Lower lobe of right lung (tissue), 2 donors: ENCODE measurements around the gene KCNAB1. TPM values are rescaled to one million over a fixed set of nuclear protein-coding genes. Genes with fewer than 3 reads are reported as not detected.
A peak's percentile ranks its signal among the peaks of the same experiment; 100 is the strongest.

Source experiments
- ATAC-seq, 2 donors: fragments of 200-7000 bp; cut with Tn5 transposase; one replicate each; pipeline ENCODE4 v1.9.1; 2020 to 2022; ENCODE audit warnings: mild to moderate bottlenecking in 2 of 2, moderate library complexity in 2 of 2
- DNase-seq: peaks from one replicate; pipeline ENCODE4 v3.0.0-alpha.2; 2020
- H3K27ac ChIP-seq: fragments of 200-600 bp; one replicate; pipeline ENCODE4 v1.8.0; 2022
- H3K27me3 ChIP-seq: fragments of 200-600 bp; one replicate; pipeline ENCODE4 v1.8.0; 2022; ENCODE audit warnings: low read depth
- H3K36me3 ChIP-seq: fragments of 200-600 bp; one replicate; pipeline ENCODE4 v1.8.0; 2022; ENCODE audit warnings: mild to moderate bottlenecking
- H3K4me1 ChIP-seq: fragments of 200-600 bp; one replicate; pipeline ENCODE4 v1.8.0; 2022
- H3K4me3 ChIP-seq: fragments of 200-600 bp; one replicate; pipeline ENCODE4 v1.8.0; 2022; ENCODE audit warnings: mild to moderate bottlenecking
- H3K9me3 ChIP-seq: fragments of 200-600 bp; one replicate; pipeline ENCODE4 v1.8.0; 2022
- intact Hi-C: fragments of 100-400 bp; cut with DNase I; formaldehyde crosslinking; loops from one replicate; pipeline ENCODE4 v1.11.0; 2022
- total RNA-seq: library from RNA; stranded (reverse); fragmentation: NEBNext Ultra II Directional; extraction: Animal tissue kit (Norgen Biotek cat#: 25700); gene quantifications from one replicate; pipeline ENCODE4 v1.2.1, GENCODE V29; 2021
- TF ChIP-seq, protein P1 (sequence below): fragments of 200-600 bp; IDR thresholded peaks from one replicate; pipeline ENCODE4 v1.8.0; 2022; ENCODE audit warnings: antibody characterized with exemption, mild to moderate bottlenecking
- donor health status: DM: no; HTN: yes; CAD: no; lungs with severe emphysema.

The KCNAB1 gene
- total RNA-seq, 1 donor from 2014 or later: 4.7 TPM

DNA sequence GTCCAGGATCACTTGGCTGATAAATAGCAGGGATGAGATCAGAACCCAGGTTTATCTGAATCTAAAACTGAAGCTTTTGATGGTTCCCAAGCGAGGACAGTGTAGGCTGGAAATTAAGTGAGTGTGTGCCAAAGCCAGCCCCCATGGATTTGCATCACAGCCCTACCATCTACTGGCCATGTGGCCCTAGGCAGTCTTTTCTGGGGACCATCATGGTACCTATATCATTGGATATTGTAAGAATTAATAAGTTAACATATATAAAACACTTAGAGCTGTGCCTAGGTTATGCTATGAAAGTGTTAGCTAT, 467.3 kb downstream of the KCNAB1 start:
- intact Hi-C loops: no loop called here
- DNase-seq (no peak), ATAC-seq (no peak)
- H3K36me3 ChIP-seq: no peaks in the 10 kb centered on the region
- H3K4me1 ChIP-seq: no peaks in the 10 kb centered on the region
- H3K4me3 ChIP-seq: no peak overlapping the region
- H3K27ac ChIP-seq: peak overlapping the region; percentile 13
- no peaks in the 10 kb centered on the region for H3K9me3 ChIP-seq
- TF ChIP-seq, protein P1, sequence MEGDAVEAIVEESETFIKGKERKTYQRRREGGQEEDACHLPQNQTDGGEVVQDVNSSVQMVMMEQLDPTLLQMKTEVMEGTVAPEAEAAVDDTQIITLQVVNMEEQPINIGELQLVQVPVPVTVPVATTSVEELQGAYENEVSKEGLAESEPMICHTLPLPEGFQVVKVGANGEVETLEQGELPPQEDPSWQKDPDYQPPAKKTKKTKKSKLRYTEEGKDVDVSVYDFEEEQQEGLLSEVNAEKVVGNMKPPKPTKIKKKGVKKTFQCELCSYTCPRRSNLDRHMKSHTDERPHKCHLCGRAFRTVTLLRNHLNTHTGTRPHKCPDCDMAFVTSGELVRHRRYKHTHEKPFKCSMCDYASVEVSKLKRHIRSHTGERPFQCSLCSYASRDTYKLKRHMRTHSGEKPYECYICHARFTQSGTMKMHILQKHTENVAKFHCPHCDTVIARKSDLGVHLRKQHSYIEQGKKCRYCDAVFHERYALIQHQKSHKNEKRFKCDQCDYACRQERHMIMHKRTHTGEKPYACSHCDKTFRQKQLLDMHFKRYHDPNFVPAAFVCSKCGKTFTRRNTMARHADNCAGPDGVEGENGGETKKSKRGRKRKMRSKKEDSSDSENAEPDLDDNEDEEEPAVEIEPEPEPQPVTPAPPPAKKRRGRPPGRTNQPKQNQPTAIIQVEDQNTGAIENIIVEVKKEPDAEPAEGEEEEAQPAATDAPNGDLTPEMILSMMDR: no peak
- no peaks in the 10 kb centered on the region for H3K27me3 ChIP-seq

Other genes starting within 250 kb of the KCNAB1 start
- 39.9 TPM for gene GMPS, start 249.9 kb upstream of the KCNAB1 start, total RNA-seq